GM18498 (cell line): ENCODE measurements around the gene SLC30A1.
A peak's percentile ranks its signal among the peaks of the same experiment; 100 is the strongest.
"Not testable (repeated sequence)": the region's sequence is repeated elsewhere in the genome, so short reads cannot be mapped to it uniquely, and the experiment has no call there.

Source experiments
- ATAC-seq: cut with Tn5 transposase; IDR thresholded peaks from one replicate; pipeline ENCODE4 v1.9.1; 2021; ENCODE audit warnings: mild to moderate bottlenecking, moderate library complexity; ENCODE audit not compliant: unreplicated experiment

The SLC30A1 gene

GRCh38 chr1:211586538-211586937, 7.6 kb upstream of the SLC30A1 start:
- ATAC-seq: no peak

GRCh38 chr1:211583011-211583992, 4.3 kb upstream of the SLC30A1 start:
- no peak for ATAC-seq

GRCh38 chr1:211581526-211581925, 2.6 kb upstream of the SLC30A1 start:
- no peak for ATAC-seq

GRCh38 chr1:211580303-211580687, 1.3 kb upstream of the SLC30A1 start:
- ATAC-seq: no peak

- ATAC-seq: peak; percentile 45
Observed at GRCh38 chr1:211579440-211580302, 710 bp upstream of the SLC30A1 start.

GRCh38 chr1:211577819-211578639, 932 bp downstream of the SLC30A1 start:
- ATAC-seq: peak; percentile 39

- ATAC-seq: no peak
Observed at GRCh38 chr1:211577277-211577818, 1.6 kb downstream of the SLC30A1 start.

GRCh38 chr1:211576717-211577116, 2.2 kb downstream of the SLC30A1 start:
- no peak for ATAC-seq

GRCh38 chr1:211574705-211575104, 4.3 kb downstream of the SLC30A1 start:
- ATAC-seq: no peak

GRCh38 chr1:211571998-211572397, 7.0 kb downstream of the SLC30A1 start:
- ATAC-seq: no peak

GRCh38 chr1:211570378-211570777, 8.6 kb downstream of the SLC30A1 start:
- ATAC-seq: not testable (repeated sequence)

- ATAC-seq: peak; percentile 84
Observed at GRCh38 chr1:211566431-211567025, 12.4 kb downstream of the SLC30A1 start.

- no peak for ATAC-seq
Observed at GRCh38 chr1:211564084-211564483, 14.9 kb downstream of the SLC30A1 start.

- no peak for ATAC-seq
Observed at GRCh38 chr1:211559222-211560010, 19.5 kb downstream of the SLC30A1 start.

GRCh38 chr1:211557894-211558625, 20.9 kb downstream of the SLC30A1 start:
- ATAC-seq: no peak

GRCh38 chr1:211553549-211553948, 25.4 kb downstream of the SLC30A1 start:
- no peak for ATAC-seq

- ATAC-seq: no peak
Observed at GRCh38 chr1:211551638-211552460, 27.1 kb downstream of the SLC30A1 start.
